ENCODE measurements around the gene MYBPC2.

The MYBPC2 gene

GRCh38 chr19:50416034-50416977 lies 16.4 kb upstream of the MYBPC2 start:
- H3K9me3 ChIP-seq (ENCODE audit: control extremely low read depth in 1 of 5, control insufficient read depth in 4 of 5, insufficient read depth in 2 of 5, low read depth in 1 of 5, low read length in 4 of 5): peaks cover 0 to 1% (median 0%) of the 10 kb centered on the region in 5 experiments
- ChIA-PET POLR2A (no interaction called here), CTCF (interaction anchor here (0.6 to 1.8 kb wide), 10 partner anchors 8 to 666 kb away, joined by 3 to 9 read pairs (median 4); partner anchors contain the start of gene POLD1)
- WGBS (ENCODE audit: insufficient coverage): 89% methylated on average over 31 of the region's 35 CpGs
- peaks cover 0 to 30% (median 5%) of the 10 kb centered on the region in 4 experiments for H3K36me3 ChIP-seq (ENCODE audit: control insufficient read depth in 4 of 4, insufficient read depth in 4 of 4, low read length in 3 of 4)
- H3K27me3 ChIP-seq (replicated peaks in 2 of 5; ENCODE audit: control insufficient read depth in 4 of 5, insufficient read depth in 5 of 5, low read length in 4 of 5): peaks cover 0 to 21% (median 8%) of the 10 kb centered on the region in 5 experiments
- no peak overlapping the region for H3K27ac ChIP-seq (ENCODE audit: insufficient read depth in 1 of 2, low read depth in 1 of 2, low read length in 2 of 2, poor library complexity in 1 of 2, severe bottlenecking in 2 of 2)
- H3K4me3 ChIP-seq (ENCODE audit: control insufficient read depth in 1 of 7, extremely low read depth in 1 of 7, insufficient read depth in 4 of 7, low read depth in 2 of 7, low read length in 6 of 7): peak overlapping the region in 2 of 7 experiments; percentile 51 to 60
- no peak for DNase-seq
- peaks cover 0 to 45% (median 36%) of the 10 kb centered on the region in 4 experiments for H3K4me1 ChIP-seq (ENCODE audit: control extremely low read depth in 1 of 4, control insufficient read depth in 4 of 4, insufficient read depth in 4 of 4, low read length in 3 of 4)

DNA sequence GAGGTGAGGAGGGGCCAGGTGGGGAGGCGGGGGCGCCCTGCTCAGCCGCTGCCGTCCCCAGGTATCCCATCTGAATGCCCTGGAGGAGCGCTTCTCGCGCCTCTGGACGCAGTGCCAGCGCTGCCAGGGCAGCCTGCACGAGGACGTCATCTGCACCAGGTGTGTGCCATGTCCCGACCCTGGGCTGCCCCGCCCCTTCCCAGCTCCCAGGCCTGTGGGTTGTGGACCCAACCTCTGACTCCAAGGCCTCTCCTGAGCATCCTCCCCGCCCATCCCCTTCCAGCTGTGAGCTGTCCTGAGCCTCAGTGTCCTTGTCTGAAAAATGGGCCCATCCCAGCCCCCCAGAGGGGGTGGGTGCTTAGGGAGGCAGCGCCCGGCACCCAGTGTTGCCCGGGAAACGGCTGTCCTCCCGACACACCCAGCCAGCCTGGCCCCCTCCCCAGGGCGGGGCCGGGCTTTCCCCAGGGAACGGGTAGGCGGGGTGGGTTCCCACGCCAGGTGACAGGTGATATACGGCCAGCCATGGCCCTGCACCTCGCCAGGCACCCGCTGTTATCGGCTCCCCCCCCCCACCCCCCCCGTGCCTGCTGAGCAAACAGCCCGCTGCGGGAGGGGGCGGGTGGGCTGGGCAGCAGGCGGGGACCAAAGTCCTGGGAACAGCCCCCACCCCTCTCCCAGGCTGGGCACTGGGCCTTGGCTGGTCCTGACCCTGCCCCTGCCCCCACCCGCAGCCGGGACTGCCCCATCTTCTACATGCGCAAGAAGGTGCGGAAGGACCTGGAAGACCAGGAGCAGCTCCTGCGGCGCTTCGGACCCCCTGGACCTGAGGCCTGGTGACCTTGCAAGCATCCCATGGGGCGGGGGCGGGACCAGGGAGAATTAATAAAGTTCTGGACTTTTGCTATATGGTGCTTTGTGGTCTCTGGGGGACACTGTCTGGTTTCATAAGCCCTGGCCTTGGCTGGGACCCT lies 15.3 kb upstream of the MYBPC2 start:
- 95% methylated on average over 20 of the region's 42 CpGs for WGBS (ENCODE audit: insufficient coverage)
- ChIA-PET CTCF (no interaction called here), POLR2A (no interaction called here)
- Histone ChIP-seq H3K4me1 (ENCODE audit: control extremely low read depth in 1 of 4, control insufficient read depth in 4 of 4, insufficient read depth in 4 of 4, low read length in 3 of 4) (peaks cover 0 to 45% (median 36%) of the 10 kb centered on the region in 4 experiments), H3K4me3 (ENCODE audit: control insufficient read depth in 1 of 7, extremely low read depth in 1 of 7, insufficient read depth in 4 of 7, low read depth in 2 of 7, low read length in 6 of 7) (no peak overlapping the region), H3K36me3 (ENCODE audit: control insufficient read depth in 4 of 4, insufficient read depth in 4 of 4, low read length in 3 of 4) (peaks cover 0 to 26% (median 1%) of the 10 kb centered on the region in 4 experiments), H3K27ac (ENCODE audit: insufficient read depth in 1 of 2, low read depth in 1 of 2, low read length in 2 of 2, poor library complexity in 1 of 2, severe bottlenecking in 2 of 2) (no peak overlapping the region), H3K9me3 (ENCODE audit: control extremely low read depth in 1 of 5, control insufficient read depth in 4 of 5, insufficient read depth in 2 of 5, low read depth in 1 of 5, low read length in 4 of 5) (peaks cover 0 to under 1% (median 0%) of the 10 kb centered on the region in 5 experiments), H3K27me3 (replicated peaks in 2 of 5; ENCODE audit: control insufficient read depth in 4 of 5, insufficient read depth in 5 of 5, low read length in 4 of 5) (peaks cover 0 to 25% (median 8%) of the 10 kb centered on the region in 5 experiments)
- no peak for DNase-seq

GRCh38 chr19:50418176-50419021 lies 14.3 kb upstream of the MYBPC2 start, which contains the start of gene SPIB:
Gene SPIB (plus strand): TSS chr19:50418938. CDS start chr19:50418963, 25 bp downstream.
- WGBS (ENCODE audit: insufficient coverage): 70% methylated on average over 21 of the region's 34 CpGs
- Histone ChIP-seq H3K9me3 (ENCODE audit: control extremely low read depth in 1 of 5, control insufficient read depth in 4 of 5, insufficient read depth in 2 of 5, low read depth in 1 of 5, low read length in 4 of 5) (no peaks in the 10 kb centered on the region), H3K36me3 (ENCODE audit: control insufficient read depth in 4 of 4, insufficient read depth in 4 of 4, low read length in 3 of 4) (peaks cover 0 to 20% (median 0%) of the 10 kb centered on the region in 4 experiments), H3K27ac (ENCODE audit: insufficient read depth in 1 of 2, low read depth in 1 of 2, low read length in 2 of 2, poor library complexity in 1 of 2, severe bottlenecking in 2 of 2) (no peak within 1 kb of the TSS), H3K27me3 (replicated peaks in 2 of 5; ENCODE audit: control insufficient read depth in 4 of 5, insufficient read depth in 5 of 5, low read length in 4 of 5) (peaks cover 0 to 26% (median 8%) of the 10 kb centered on the region in 5 experiments), H3K4me3 (ENCODE audit: control insufficient read depth in 1 of 7, extremely low read depth in 1 of 7, insufficient read depth in 4 of 7, low read depth in 2 of 7, low read length in 6 of 7) (peak within 1 kb of the TSS in 3 of 7 experiments; percentile 20 to 36 (median 22)), H3K4me1 (ENCODE audit: control extremely low read depth in 1 of 4, control insufficient read depth in 4 of 4, insufficient read depth in 4 of 4, low read length in 3 of 4) (peaks cover 0 to 45% (median 36%) of the 10 kb centered on the region in 4 experiments)
- POLR2A ChIA-PET: no interaction called here
- CTCF ChIA-PET: no interaction called here
- DNase-seq: peak in 2 of 3 donors; percentile 25 to 29

DNA sequence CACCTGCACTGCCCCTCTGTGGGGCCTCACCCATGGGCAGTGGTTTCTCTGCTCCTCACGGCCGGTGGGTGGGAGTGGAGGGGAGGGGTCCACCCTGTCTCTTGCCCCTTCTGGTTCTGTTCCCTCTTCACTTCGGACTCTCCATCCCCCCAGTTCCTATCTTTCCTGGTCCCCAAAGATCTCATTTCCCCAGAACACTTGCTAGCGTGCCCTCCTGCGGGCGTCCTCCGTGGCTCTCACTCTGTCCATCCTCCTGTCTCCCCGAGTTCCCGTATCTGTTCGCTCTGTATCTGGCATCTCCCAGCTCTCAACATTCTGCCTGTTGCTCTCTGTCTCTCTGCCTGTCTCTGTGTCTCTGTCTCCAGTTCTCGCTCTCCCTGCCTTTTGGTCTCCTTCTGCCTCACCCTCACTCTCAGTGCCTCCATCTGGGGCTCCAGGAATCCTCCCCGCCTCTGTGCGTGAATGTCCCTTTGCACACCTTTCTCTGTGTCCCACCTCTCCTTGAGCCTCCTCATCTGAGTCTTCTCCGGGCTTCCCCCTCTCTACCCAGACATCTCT lies 13.6 kb upstream of the MYBPC2 start:
- ChIA-PET CTCF (interaction anchor here (1.3 kb wide), 1 partner anchor 48 kb away, joined by 3 read pairs; no protein-coding TSS in a partner anchor), POLR2A (interaction anchor here (0.6 kb wide), 1 partner anchor 19 kb away, joined by 3 read pairs; no protein-coding TSS in a partner anchor)
- Histone ChIP-seq H3K9me3 (ENCODE audit: control extremely low read depth in 1 of 5, control insufficient read depth in 4 of 5, insufficient read depth in 2 of 5, low read depth in 1 of 5, low read length in 4 of 5) (no peaks in the 10 kb centered on the region), H3K36me3 (ENCODE audit: control insufficient read depth in 4 of 4, insufficient read depth in 4 of 4, low read length in 3 of 4) (peaks cover 0 to 13% (median 0%) of the 10 kb centered on the region in 4 experiments), H3K27ac (ENCODE audit: insufficient read depth in 1 of 2, low read depth in 1 of 2, low read length in 2 of 2, poor library complexity in 1 of 2, severe bottlenecking in 2 of 2) (no peak overlapping the region), H3K27me3 (replicated peaks in 2 of 5; ENCODE audit: control insufficient read depth in 4 of 5, insufficient read depth in 5 of 5, low read length in 4 of 5) (peaks cover 0 to 26% (median 8%) of the 10 kb centered on the region in 5 experiments), H3K4me1 (ENCODE audit: control extremely low read depth in 1 of 4, control insufficient read depth in 4 of 4, insufficient read depth in 4 of 4, low read length in 3 of 4) (peaks cover 0 to 45% (median 36%) of the 10 kb centered on the region in 4 experiments), H3K4me3 (ENCODE audit: control insufficient read depth in 1 of 7, extremely low read depth in 1 of 7, insufficient read depth in 4 of 7, low read depth in 2 of 7, low read length in 6 of 7) (peak overlapping the region in 3 of 7 experiments; percentile 20 to 36 (median 22))
- DNase-seq: peak in 1 of 3 donors; percentile 11
- WGBS (ENCODE audit: insufficient coverage): 18% methylated on average over 12 of the region's 14 CpGs

DNA sequence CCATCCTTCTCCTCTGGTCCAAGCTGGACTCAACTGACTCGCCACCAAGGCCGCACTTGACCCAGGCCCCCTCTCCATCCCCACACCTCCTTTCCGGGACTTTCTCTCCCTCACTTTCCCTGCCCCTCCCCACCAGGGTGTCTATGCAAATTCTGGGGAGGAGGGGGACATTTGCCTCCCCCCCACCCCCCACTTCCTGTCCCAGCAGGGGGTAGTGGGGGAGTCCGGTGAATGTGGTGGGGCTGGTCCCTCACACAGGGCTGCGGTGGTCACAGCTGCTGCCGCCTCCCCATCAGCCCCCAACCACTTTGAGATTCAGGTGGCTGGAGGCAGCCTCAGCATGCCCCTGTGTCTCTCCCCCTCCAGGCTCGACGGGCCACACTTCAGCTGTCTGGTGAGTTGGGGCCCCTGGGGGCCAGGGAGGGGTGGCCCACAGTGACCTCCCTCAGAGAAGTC lies 13.1 kb upstream of the MYBPC2 start:
- Histone ChIP-seq H3K27ac (ENCODE audit: insufficient read depth in 1 of 2, low read depth in 1 of 2, low read length in 2 of 2, poor library complexity in 1 of 2, severe bottlenecking in 2 of 2) (no peak overlapping the region), H3K36me3 (ENCODE audit: control insufficient read depth in 4 of 4, insufficient read depth in 4 of 4, low read length in 3 of 4) (peaks cover 0 to 8% (median 0%) of the 10 kb centered on the region in 4 experiments), H3K4me1 (ENCODE audit: control extremely low read depth in 1 of 4, control insufficient read depth in 4 of 4, insufficient read depth in 4 of 4, low read length in 3 of 4) (peaks cover 0 to 43% (median 33%) of the 10 kb centered on the region in 4 experiments), H3K4me3 (ENCODE audit: control insufficient read depth in 1 of 7, extremely low read depth in 1 of 7, insufficient read depth in 4 of 7, low read depth in 2 of 7, low read length in 6 of 7) (peak overlapping the region in 1 of 7 experiments; percentile 22), H3K27me3 (replicated peaks in 2 of 5; ENCODE audit: control insufficient read depth in 4 of 5, insufficient read depth in 5 of 5, low read length in 4 of 5) (peaks cover 0 to 26% (median 8%) of the 10 kb centered on the region in 5 experiments), H3K9me3 (ENCODE audit: control extremely low read depth in 1 of 5, control insufficient read depth in 4 of 5, insufficient read depth in 2 of 5, low read depth in 1 of 5, low read length in 4 of 5) (no peaks in the 10 kb centered on the region)
- 26% methylated on average over 4 of the region's 8 CpGs for WGBS (ENCODE audit: insufficient coverage)
- DNase-seq: peak in 1 of 3 donors; percentile 8
- ChIA-PET CTCF (interaction anchor here (1.3 kb wide), 1 partner anchor 49 kb away, joined by 3 read pairs; no protein-coding TSS in a partner anchor), POLR2A (interaction anchor here (0.6 kb wide), 1 partner anchor 20 kb away, joined by 3 read pairs; no protein-coding TSS in a partner anchor)

Measured in common myeloid progenitor, CD34-positive (primary cell).